Measurements from ENCODE around the gene ATP6V1D. TPM values are rescaled to one million over a fixed set of nuclear protein-coding genes. Genes with fewer than 3 reads are reported as not detected.

The ATP6V1D gene
- total and polyA plus RNA-seq, 9 of the 15 experiments (the other 6 are each of a cell fraction or from before 2014, with no cell fraction given), result 35.5 to 91.0 (median 50.0) TPM

DNA sequence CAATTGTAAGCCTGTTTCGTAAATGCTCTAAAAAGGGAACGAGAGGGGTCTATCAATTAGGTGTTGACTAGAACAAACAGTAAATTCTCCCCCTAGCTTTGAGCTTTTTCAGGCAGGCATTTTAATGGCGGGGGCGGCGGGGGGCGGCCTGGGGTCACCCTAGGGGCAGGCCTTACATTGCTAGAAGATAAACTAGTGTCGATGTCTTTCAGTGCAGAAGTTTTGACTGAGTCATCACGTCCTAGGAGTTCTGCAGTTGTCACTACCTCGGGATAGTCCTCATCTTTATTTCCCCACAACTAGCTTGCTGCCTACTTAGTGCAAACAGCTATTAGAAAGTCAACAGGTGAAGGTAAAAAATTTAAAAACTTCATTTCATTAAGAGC lies 1.6 kb downstream of the ATP6V1D start (continued):
- TF ChIP-seq, protein P1, sequence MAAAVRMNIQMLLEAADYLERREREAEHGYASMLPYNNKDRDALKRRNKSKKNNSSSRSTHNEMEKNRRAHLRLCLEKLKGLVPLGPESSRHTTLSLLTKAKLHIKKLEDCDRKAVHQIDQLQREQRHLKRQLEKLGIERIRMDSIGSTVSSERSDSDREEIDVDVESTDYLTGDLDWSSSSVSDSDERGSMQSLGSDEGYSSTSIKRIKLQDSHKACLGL (CRISPR knock-in tag; IDR thresholded peaks at IDR 0.05; ENCODE audit: borderline replicate concordance, poor library complexity, severe bottlenecking), result no peak
- no peak for TF ChIP-seq SRF (CRISPR knock-in tag; IDR thresholded peaks at IDR 0.05)
- TF ChIP-seq RBBP5 (IDR thresholded peaks at IDR 0.05; ENCODE audit: borderline replicate concordance, insufficient read depth, low read length, poor library complexity, severe bottlenecking), result peak; percentile 45
- no peak for TF ChIP-seq BRF1 (IDR thresholded peaks at IDR 0.05; ENCODE audit: borderline replicate concordance, extremely low read depth, insufficient read length)
- TF ChIP-seq POLR2G (IDR thresholded peaks at IDR 0.05; ENCODE audit: low read depth, low read length), result no peak
- TF ChIP-seq, protein P2, sequence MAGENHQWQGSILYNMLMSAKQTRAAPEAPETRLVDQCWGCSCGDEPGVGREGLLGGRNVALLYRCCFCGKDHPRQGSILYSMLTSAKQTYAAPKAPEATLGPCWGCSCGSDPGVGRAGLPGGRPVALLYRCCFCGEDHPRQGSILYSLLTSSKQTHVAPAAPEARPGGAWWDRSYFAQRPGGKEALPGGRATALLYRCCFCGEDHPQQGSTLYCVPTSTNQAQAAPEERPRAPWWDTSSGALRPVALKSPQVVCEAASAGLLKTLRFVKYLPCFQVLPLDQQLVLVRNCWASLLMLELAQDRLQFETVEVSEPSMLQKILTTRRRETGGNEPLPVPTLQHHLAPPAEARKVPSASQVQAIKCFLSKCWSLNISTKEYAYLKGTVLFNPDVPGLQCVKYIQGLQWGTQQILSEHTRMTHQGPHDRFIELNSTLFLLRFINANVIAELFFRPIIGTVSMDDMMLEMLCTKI (IDR thresholded peaks at IDR 0.05; ENCODE audit: partially characterized antibody), result no peak
- TF ChIP-seq, protein P3, sequence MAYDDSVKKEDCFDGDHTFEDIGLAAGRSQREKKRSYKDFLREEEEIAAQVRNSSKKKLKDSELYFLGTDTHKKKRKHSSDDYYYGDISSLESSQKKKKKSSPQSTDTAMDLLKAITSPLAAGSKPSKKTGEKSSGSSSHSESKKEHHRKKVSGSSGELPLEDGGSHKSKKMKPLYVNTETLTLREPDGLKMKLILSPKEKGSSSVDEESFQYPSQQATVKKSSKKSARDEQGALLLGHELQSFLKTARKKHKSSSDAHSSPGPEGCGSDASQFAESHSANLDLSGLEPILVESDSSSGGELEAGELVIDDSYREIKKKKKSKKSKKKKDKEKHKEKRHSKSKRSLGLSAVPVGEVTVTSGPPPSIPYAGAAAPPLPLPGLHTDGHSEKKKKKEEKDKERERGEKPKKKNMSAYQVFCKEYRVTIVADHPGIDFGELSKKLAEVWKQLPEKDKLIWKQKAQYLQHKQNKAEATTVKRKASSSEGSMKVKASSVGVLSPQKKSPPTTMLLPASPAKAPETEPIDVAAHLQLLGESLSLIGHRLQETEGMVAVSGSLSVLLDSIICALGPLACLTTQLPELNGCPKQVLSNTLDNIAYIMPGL (CRISPR knock-in tag; IDR thresholded peaks at IDR 0.05), result no peak
- no peak for TF ChIP-seq ELF1 (tag; IDR thresholded peaks at IDR 0.05)
- peak; percentile 73; the same call in 1 of the 2 replicates for TF ChIP-seq JUND (IDR thresholded peaks at IDR 0.05; ENCODE audit: borderline replicate concordance, low read depth, low read length)
- peak; percentile 26; the same call in 1 of the 3 replicates for TF ChIP-seq JUND (tag; IDR thresholded peaks at IDR 0.05; ENCODE audit: borderline replicate concordance, low read depth, low read length)
- TF ChIP-seq MAFK (IDR thresholded peaks at IDR 0.05; ENCODE audit: low read length), result no peak
- TF ChIP-seq, protein P4, sequence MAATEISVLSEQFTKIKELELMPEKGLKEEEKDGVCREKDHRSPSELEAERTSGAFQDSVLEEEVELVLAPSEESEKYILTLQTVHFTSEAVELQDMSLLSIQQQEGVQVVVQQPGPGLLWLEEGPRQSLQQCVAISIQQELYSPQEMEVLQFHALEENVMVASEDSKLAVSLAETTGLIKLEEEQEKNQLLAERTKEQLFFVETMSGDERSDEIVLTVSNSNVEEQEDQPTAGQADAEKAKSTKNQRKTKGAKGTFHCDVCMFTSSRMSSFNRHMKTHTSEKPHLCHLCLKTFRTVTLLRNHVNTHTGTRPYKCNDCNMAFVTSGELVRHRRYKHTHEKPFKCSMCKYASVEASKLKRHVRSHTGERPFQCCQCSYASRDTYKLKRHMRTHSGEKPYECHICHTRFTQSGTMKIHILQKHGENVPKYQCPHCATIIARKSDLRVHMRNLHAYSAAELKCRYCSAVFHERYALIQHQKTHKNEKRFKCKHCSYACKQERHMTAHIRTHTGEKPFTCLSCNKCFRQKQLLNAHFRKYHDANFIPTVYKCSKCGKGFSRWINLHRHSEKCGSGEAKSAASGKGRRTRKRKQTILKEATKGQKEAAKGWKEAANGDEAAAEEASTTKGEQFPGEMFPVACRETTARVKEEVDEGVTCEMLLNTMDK (IDR thresholded peaks at IDR 0.05; ENCODE audit: borderline replicate concordance, insufficient read depth, low read depth, low read length, poor library complexity, severe bottlenecking), result no peak

Data from K562 (cell line).